ENCODE results near the gene TRIP11. TPM values are rescaled to one million over a fixed set of nuclear protein-coding genes. Genes with fewer than 3 reads are reported as not detected.

The TRIP11 gene
- total RNA-seq, 2 experiments from 2014 or later, result 39.2 to 47.4 TPM

- Mint-ChIP-seq H3K9me3 (ENCODE audit: low read depth) (no peaks in the 10 kb centered on the region), H3K36me3 (no peaks in the 10 kb centered on the region), H3K27me3 (peaks cover 32% of the 10 kb centered on the region), H3K4me1 (peaks cover 16% of the 10 kb centered on the region), H3K4me3 (no peak overlapping the region), H3K27ac (no peak overlapping the region)
- CTCF ChIA-PET, result interaction anchor here (2.0 kb wide), 1 partner anchor 10 kb away, joined by 6 read pairs; no protein-coding TSS in a partner anchor
- DNase-seq, result no peak
- no peak for ATAC-seq
Measured at GRCh38 chr14:91942128-91942527, 97.7 kb downstream of the TRIP11 start.

GRCh38 chr14:91940209-91940608 is 99.7 kb downstream of the TRIP11 start:
- Mint-ChIP-seq H3K4me3 (no peak overlapping the region), H3K9me3 (ENCODE audit: low read depth) (no peaks in the 10 kb centered on the region), H3K27me3 (peaks cover 13% of the 10 kb centered on the region), H3K4me1 (peaks cover 8% of the 10 kb centered on the region), H3K36me3 (no peaks in the 10 kb centered on the region), H3K27ac (no peak overlapping the region)
- DNase-seq (no peak), ATAC-seq (no peak)
- CTCF ChIA-PET, result interaction anchor here (2.0 kb wide), 1 partner anchor 8 kb away, joined by 6 read pairs; no protein-coding TSS in a partner anchor

GRCh38 chr14:91935586-91935985 is 104.3 kb downstream of the TRIP11 start:
- CTCF ChIA-PET, result interaction anchor here (0.5 kb wide), 1 partner anchor 24 kb away, joined by 5 read pairs; no protein-coding TSS in a partner anchor

GRCh38 chr14:91934554-91935285 is 105.1 kb downstream of the TRIP11 start:
- no peak for DNase-seq
- Mint-ChIP-seq H3K9me3 (ENCODE audit: low read depth) (no peaks in the 10 kb centered on the region), H3K4me1 (no peaks in the 10 kb centered on the region), H3K27ac (no peak overlapping the region), H3K4me3 (no peak overlapping the region), H3K27me3 (no peaks in the 10 kb centered on the region), H3K36me3 (no peaks in the 10 kb centered on the region)
- CTCF ChIA-PET, result no interaction called here
- ATAC-seq, result no peak

More at GRCh38 chr14:91935586-91935985, 104.3 kb downstream of the TRIP11 start:
- H3K4me3 Mint-ChIP-seq, result no peak overlapping the region
- no peaks in the 10 kb centered on the region for H3K9me3 Mint-ChIP-seq (ENCODE audit: low read depth)
- H3K36me3 Mint-ChIP-seq, result no peaks in the 10 kb centered on the region
- ATAC-seq (no peak), DNase-seq (no peak)
- no peak overlapping the region for H3K27ac Mint-ChIP-seq
- H3K4me1 Mint-ChIP-seq, result no peaks in the 10 kb centered on the region
- H3K27me3 Mint-ChIP-seq, result no peaks in the 10 kb centered on the region

- ATAC-seq, result no peak
- CTCF ChIA-PET, result interaction anchor here (2.1 kb wide), 1 partner anchor 10 kb away, joined by 6 read pairs; no protein-coding TSS in a partner anchor
- no peaks in the 10 kb centered on the region for H3K36me3 Mint-ChIP-seq
- no peaks in the 10 kb centered on the region for H3K27me3 Mint-ChIP-seq
- no peak for DNase-seq
- H3K4me3 Mint-ChIP-seq, result no peak overlapping the region
- no peaks in the 10 kb centered on the region for H3K4me1 Mint-ChIP-seq
- no peaks in the 10 kb centered on the region for H3K9me3 Mint-ChIP-seq (ENCODE audit: low read depth)
- H3K27ac Mint-ChIP-seq, result no peak overlapping the region
Measured at GRCh38 chr14:91931478-91932088, 108.3 kb downstream of the TRIP11 start.

GRCh38 chr14:91929700-91930099 is 110.2 kb downstream of the TRIP11 start:
- Mint-ChIP-seq H3K4me3 (no peak overlapping the region), H3K9me3 (ENCODE audit: low read depth) (no peaks in the 10 kb centered on the region), H3K27me3 (no peaks in the 10 kb centered on the region), H3K36me3 (no peaks in the 10 kb centered on the region), H3K27ac (no peak overlapping the region), H3K4me1 (no peaks in the 10 kb centered on the region)
- ATAC-seq (no peak), DNase-seq (no peak)
- CTCF ChIA-PET, result no interaction called here

- Mint-ChIP-seq H3K4me3 (no peak overlapping the region), H3K9me3 (ENCODE audit: low read depth) (no peaks in the 10 kb centered on the region), H3K4me1 (no peaks in the 10 kb centered on the region), H3K27me3 (no peaks in the 10 kb centered on the region), H3K36me3 (no peaks in the 10 kb centered on the region), H3K27ac (no peak overlapping the region)
- ATAC-seq (no peak), DNase-seq (no peak)
- CTCF ChIA-PET, result interaction anchor here (1.1 to 1.6 kb wide), 2 partner anchors 15 to 17 kb away, joined by 3 to 5 read pairs; no protein-coding TSS in a partner anchor
Measured at GRCh38 chr14:91927800-91928199, 112.1 kb downstream of the TRIP11 start.

- Mint-ChIP-seq H3K4me3 (no peak overlapping the region), H3K36me3 (no peaks in the 10 kb centered on the region), H3K27ac (no peak overlapping the region), H3K4me1 (no peaks in the 10 kb centered on the region), H3K27me3 (no peaks in the 10 kb centered on the region), H3K9me3 (ENCODE audit: low read depth) (no peaks in the 10 kb centered on the region)
- ATAC-seq (no peak), DNase-seq (no peak)
- CTCF ChIA-PET, result interaction anchor here (1.1 kb wide), 1 partner anchor 15 kb away, joined by 3 read pairs; no protein-coding TSS in a partner anchor
Measured at GRCh38 chr14:91927191-91927590, 112.7 kb downstream of the TRIP11 start.

- ATAC-seq (no peak), DNase-seq (no peak)
- CTCF ChIA-PET, result no interaction called here
- no peak overlapping the region for H3K27ac Mint-ChIP-seq
- no peak overlapping the region for H3K4me3 Mint-ChIP-seq
- no peaks in the 10 kb centered on the region for H3K27me3 Mint-ChIP-seq
- H3K4me1 Mint-ChIP-seq, result no peaks in the 10 kb centered on the region
- no peaks in the 10 kb centered on the region for H3K9me3 Mint-ChIP-seq (ENCODE audit: low read depth)
- no peaks in the 10 kb centered on the region for H3K36me3 Mint-ChIP-seq
Measured at GRCh38 chr14:91926131-91926890, 113.5 kb downstream of the TRIP11 start.

- H3K36me3 Mint-ChIP-seq, result no peaks in the 10 kb centered on the region
- DNase-seq, result no peak
- no peak overlapping the region for H3K4me3 Mint-ChIP-seq
- no peak overlapping the region for H3K27ac Mint-ChIP-seq
- no peaks in the 10 kb centered on the region for H3K27me3 Mint-ChIP-seq
- H3K4me1 Mint-ChIP-seq, result no peaks in the 10 kb centered on the region
- no peak for ATAC-seq
- no peaks in the 10 kb centered on the region for H3K9me3 Mint-ChIP-seq (ENCODE audit: low read depth)
- CTCF ChIA-PET, result interaction anchor here (1.7 to 2.0 kb wide), 2 partner anchors 11 to 15 kb away, joined by 3 to 8 read pairs; no protein-coding TSS in a partner anchor
Measured at GRCh38 chr14:91925727-91926121, 114.1 kb downstream of the TRIP11 start.

GRCh38 chr14:91925001-91925726 is 114.7 kb downstream of the TRIP11 start:
- Mint-ChIP-seq H3K9me3 (ENCODE audit: low read depth) (no peaks in the 10 kb centered on the region), H3K4me1 (no peaks in the 10 kb centered on the region), H3K36me3 (no peaks in the 10 kb centered on the region), H3K27me3 (no peaks in the 10 kb centered on the region), H3K27ac (no peak overlapping the region), H3K4me3 (no peak overlapping the region)
- ATAC-seq (no peak), DNase-seq (no peak)
- CTCF ChIA-PET, result interaction anchor here (1.7 to 2.0 kb wide), 2 partner anchors 10 to 14 kb away, joined by 3 to 8 read pairs; no protein-coding TSS in a partner anchor

- ATAC-seq (no peak), DNase-seq (no peak)
- CTCF ChIA-PET, result no interaction called here
- no peak overlapping the region for H3K27ac Mint-ChIP-seq
- H3K9me3 Mint-ChIP-seq (ENCODE audit: low read depth), result no peaks in the 10 kb centered on the region
- no peaks in the 10 kb centered on the region for H3K4me1 Mint-ChIP-seq
- H3K4me3 Mint-ChIP-seq, result no peak overlapping the region
- peaks cover 9% of the 10 kb centered on the region for H3K27me3 Mint-ChIP-seq
- peaks cover 1% of the 10 kb centered on the region for H3K36me3 Mint-ChIP-seq
Measured at GRCh38 chr14:91920526-91920925, 119.3 kb downstream of the TRIP11 start.

- no peak overlapping the region for H3K27ac Mint-ChIP-seq
- H3K27me3 Mint-ChIP-seq, result peaks cover 9% of the 10 kb centered on the region
- no peak overlapping the region for H3K4me3 Mint-ChIP-seq
- H3K4me1 Mint-ChIP-seq, result no peaks in the 10 kb centered on the region
- no peaks in the 10 kb centered on the region for H3K9me3 Mint-ChIP-seq (ENCODE audit: low read depth)
- peaks cover 1% of the 10 kb centered on the region for H3K36me3 Mint-ChIP-seq
- CTCF ChIA-PET, result no interaction called here
- ATAC-seq, result no peak
- DNase-seq, result no peak
Measured at GRCh38 chr14:91919814-91920213, 120.0 kb downstream of the TRIP11 start.
